GM19463 (cell line): ENCODE results near the gene UPK3A.
"Not testable (repeated sequence)": the region's sequence is repeated elsewhere in the genome, so short reads cannot be mapped to it uniquely, and the experiment has no call there.

Experiments used
- ATAC-seq: cut with Tn5 transposase; IDR thresholded peaks from one replicate; pipeline ENCODE4 v1.9.1; 2021; ENCODE audit warnings: mild to moderate bottlenecking, moderate library complexity; ENCODE audit not compliant: unreplicated experiment

Gene UPK3A

GRCh38 chr22:45254789-45255278 is 29.9 kb upstream of the UPK3A start:
- ATAC-seq = peak; percentile 83

- ATAC-seq = not testable (repeated sequence)
These were observed 26.8 kb upstream of the UPK3A start for GRCh38 chr22:45257941-45258340.

GRCh38 chr22:45259754-45260394 is 24.9 kb upstream of the UPK3A start:
- no peak for ATAC-seq

GRCh38 chr22:45260395-45260759 is 24.4 kb upstream of the UPK3A start:
- not testable (repeated sequence) for ATAC-seq

- ATAC-seq = no peak
These were observed 23.2 kb upstream of the UPK3A start for GRCh38 chr22:45261407-45262088.

GRCh38 chr22:45262195-45262930 is 22.4 kb upstream of the UPK3A start:
- no peak for ATAC-seq

GRCh38 chr22:45262931-45263462 is 21.8 kb upstream of the UPK3A start:
- peak; percentile 46 for ATAC-seq

- peak; percentile 73 for ATAC-seq
These were observed 21.1 kb upstream of the UPK3A start for GRCh38 chr22:45263463-45264269.

- no peak for ATAC-seq
These were observed 19.2 kb upstream of the UPK3A start for GRCh38 chr22:45265535-45265934.

GRCh38 chr22:45268167-45268957 is 16.4 kb upstream of the UPK3A start:
- no peak for ATAC-seq

- ATAC-seq = no peak
These were observed 15.5 kb upstream of the UPK3A start for GRCh38 chr22:45268958-45269844.

GRCh38 chr22:45270095-45271020 is 14.4 kb upstream of the UPK3A start:
- no peak for ATAC-seq

- no peak for ATAC-seq
These were observed 13.0 kb upstream of the UPK3A start for GRCh38 chr22:45271667-45272201.

GRCh38 chr22:45272498-45272897 is 12.3 kb upstream of the UPK3A start:
- no peak for ATAC-seq

GRCh38 chr22:45273452-45274075 is 11.2 kb upstream of the UPK3A start:
- ATAC-seq = no peak

GRCh38 chr22:45276507-45277105 is 8.1 kb upstream of the UPK3A start:
- no peak for ATAC-seq

GRCh38 chr22:45277720-45278119 is 7.0 kb upstream of the UPK3A start:
- not testable (repeated sequence) for ATAC-seq
